DOHH2 (cell line): ENCODE measurements around the gene ACYP2.

Experiments
- EZH2phosphoT487 ChIP-seq: fragments of 200-600 bp; sonication (generic); IDR thresholded peaks from 2 replicates; pipeline ENCODE4 v1.6.1; 2017; ENCODE audit warnings: borderline replicate concordance, mild to moderate bottlenecking, antibody characterized with exemption, low read length, moderate library complexity, mixed read lengths
- TF ChIP-seq, protein P1 (sequence below): fragments of 200-600 bp; sonication (generic); IDR thresholded peaks from one replicate; pipeline ENCODE4 v1.5.1; 2014; ENCODE audit warnings: antibody characterized with exemption, mild to moderate bottlenecking, low read depth, low read length; ENCODE audit not compliant: poor library complexity, severe bottlenecking

DNA sequence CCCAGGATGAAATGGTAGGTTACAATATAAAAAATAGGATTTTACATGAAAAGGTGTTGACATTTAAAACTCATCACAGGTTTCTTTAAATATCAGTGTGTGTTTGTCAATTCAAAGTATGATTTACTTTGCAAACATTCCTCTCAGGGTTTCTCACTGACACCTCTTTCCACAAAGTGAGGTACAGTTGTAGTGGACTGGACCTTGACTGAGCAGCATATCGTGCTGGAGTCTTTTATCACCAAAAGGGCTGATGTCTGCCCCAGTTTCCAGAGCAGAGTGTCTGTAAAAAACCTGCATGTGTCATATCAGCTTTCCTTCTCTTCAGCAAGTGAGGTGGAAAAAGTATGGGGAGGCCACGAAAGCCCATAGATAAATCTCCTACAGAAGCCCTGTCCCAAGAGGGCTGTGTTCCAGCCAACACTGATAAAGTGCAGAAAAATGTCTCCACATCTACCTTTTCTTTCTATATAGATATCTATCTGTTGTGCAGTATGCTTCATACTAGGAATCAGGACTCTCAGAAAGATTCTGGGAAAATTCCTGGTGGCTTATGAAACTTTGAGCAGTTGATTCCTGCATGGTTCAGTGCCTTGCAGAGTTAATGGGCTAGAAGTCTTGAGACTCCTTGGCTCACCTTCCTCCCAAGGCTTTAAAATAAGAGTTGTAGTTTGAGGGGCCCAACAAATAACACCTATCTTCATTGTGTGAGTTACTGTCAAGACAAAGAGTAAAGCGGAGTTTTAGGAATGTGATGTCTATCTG lies 6.9 kb downstream of the ACYP2 start:
- TF ChIP-seq, protein P1, sequence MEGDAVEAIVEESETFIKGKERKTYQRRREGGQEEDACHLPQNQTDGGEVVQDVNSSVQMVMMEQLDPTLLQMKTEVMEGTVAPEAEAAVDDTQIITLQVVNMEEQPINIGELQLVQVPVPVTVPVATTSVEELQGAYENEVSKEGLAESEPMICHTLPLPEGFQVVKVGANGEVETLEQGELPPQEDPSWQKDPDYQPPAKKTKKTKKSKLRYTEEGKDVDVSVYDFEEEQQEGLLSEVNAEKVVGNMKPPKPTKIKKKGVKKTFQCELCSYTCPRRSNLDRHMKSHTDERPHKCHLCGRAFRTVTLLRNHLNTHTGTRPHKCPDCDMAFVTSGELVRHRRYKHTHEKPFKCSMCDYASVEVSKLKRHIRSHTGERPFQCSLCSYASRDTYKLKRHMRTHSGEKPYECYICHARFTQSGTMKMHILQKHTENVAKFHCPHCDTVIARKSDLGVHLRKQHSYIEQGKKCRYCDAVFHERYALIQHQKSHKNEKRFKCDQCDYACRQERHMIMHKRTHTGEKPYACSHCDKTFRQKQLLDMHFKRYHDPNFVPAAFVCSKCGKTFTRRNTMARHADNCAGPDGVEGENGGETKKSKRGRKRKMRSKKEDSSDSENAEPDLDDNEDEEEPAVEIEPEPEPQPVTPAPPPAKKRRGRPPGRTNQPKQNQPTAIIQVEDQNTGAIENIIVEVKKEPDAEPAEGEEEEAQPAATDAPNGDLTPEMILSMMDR: no peak
- no peak for TF ChIP-seq EZH2phosphoT487
